CD4-positive, alpha-beta T cell (primary cell): ENCODE measurements around the gene ZEB2. TPM values are rescaled to one million over a fixed set of nuclear protein-coding genes. Genes with fewer than 3 reads are reported as not detected.

Experiments
- ATAC-seq: fragments of 200-7000 bp; cut with Tn5 transposase; one replicate; pipeline ENCODE4 v1.10.0; 2022; ENCODE audit warnings: mild to moderate bottlenecking; ENCODE audit not compliant: poor library complexity
- CTCF ChIA-PET: fragments of 350-600 bp; sonication (Branson Sonifier 250); formaldehyde crosslinking; loops from one replicate; lab custom pipeline; 2021; ENCODE audit warnings: antibody characterized with exemption, inconsistent platforms; lab: Charles Lee
- POLR2A ChIA-PET: fragments of 350-600 bp; sonication (Branson Sonifier 250); formaldehyde crosslinking; loops from one replicate; lab custom pipeline; 2021; ENCODE audit warnings: antibody characterized with exemption, inconsistent platforms; lab: Charles Lee
- DNase-seq, 14 experiments: peaks; one replicate each; pipeline ENCODE4 v3.0.0-alpha.2; 2013 to 2020; ENCODE audit warnings: mixed read lengths in 2 of 14
- H3K27ac ChIP-seq, 2 donors: one replicate each; pipeline versions ENCODE4 v1.5.1 to v1.7.0; 2013; ENCODE audit warnings: low read length in 2 of 2, low read depth in 1 of 2, mild to moderate bottlenecking in 1 of 2
- H3K27me3 ChIP-seq, 2 experiments: 1 replicate in 1 of 2; 2 replicates in 1 of 2; pipeline versions ENCODE4 v1.6.1 to v1.7.0; 2013; ENCODE audit warnings: low read length in 2 of 2, control low read depth in 1 of 2, mild to moderate bottlenecking in 1 of 2, moderate library complexity in 1 of 2; ENCODE audit not compliant: insufficient read depth in 2 of 2, control insufficient read depth in 1 of 2
- H3K36me3 ChIP-seq: one replicate; pipeline ENCODE4 v1.6.1; 2013; ENCODE audit warnings: low read length, control low read depth; ENCODE audit not compliant: insufficient read depth
- H3K4me1 ChIP-seq: one replicate; pipeline ENCODE4 v1.6.1; 2013; ENCODE audit warnings: low read length, control low read depth; ENCODE audit not compliant: insufficient read depth
- H3K4me3 ChIP-seq: one replicate; pipeline ENCODE4 v1.5.1; 2013; ENCODE audit warnings: mild to moderate bottlenecking, low read length, moderate library complexity
- H3K9me3 ChIP-seq, 2 experiments: 1 replicate in 1 of 2; 2 replicates in 1 of 2; pipeline versions ENCODE4 v1.6.1 to v1.7.0; 2013; ENCODE audit warnings: low read length in 2 of 2, mild to moderate bottlenecking in 2 of 2, control low read depth in 1 of 2, moderate library complexity in 1 of 2; ENCODE audit not compliant: control insufficient read depth in 1 of 2, insufficient read depth in 1 of 2
- H3K27ac Mint-ChIP-seq: one replicate; pipeline ENCODE4 v1.8.0; 2020; ENCODE audit warnings: mixed read lengths
- H3K27me3 Mint-ChIP-seq: one replicate; pipeline ENCODE4 v1.8.0; 2021; ENCODE audit warnings: mixed read lengths
- H3K36me3 Mint-ChIP-seq: one replicate; pipeline ENCODE4 v1.8.0; 2021; ENCODE audit warnings: low read depth, mixed read lengths
- H3K4me1 Mint-ChIP-seq: one replicate; pipeline ENCODE4 v1.8.0; 2021; ENCODE audit warnings: low read depth, mixed read lengths
- H3K4me3 Mint-ChIP-seq: one replicate; pipeline ENCODE4 v1.8.0; 2020; ENCODE audit warnings: mild to moderate bottlenecking, mixed read lengths
- H3K9me3 Mint-ChIP-seq: one replicate; pipeline ENCODE4 v1.8.0; 2020; ENCODE audit warnings: mixed read lengths
- intact Hi-C, 2 experiments: fragments of 100-400 bp; cut with DNase I in 1 of 2; cut with micrococcal nuclease in 1 of 2; formaldehyde crosslinking; loops; one replicate each; pipeline versions ENCODE4 v1.15.1 to v1.9.0; 2023 to 2025; cut with DNase I, micrococcal nuclease
- total RNA-seq, 174 experiments: library from RNA in 2 of 174; stranded (reverse) in 2 of 174; gene quantifications; one replicate each; pipeline ENCODE4 v1.2.3 and lab custom pipeline; 2021 to 2026
- TF ChIP-seq, protein P1 (sequence below): fragments of 200-600 bp; IDR thresholded peaks from one replicate; pipeline ENCODE4 v1.8.0; 2022; ENCODE audit warnings: antibody characterized with exemption, mild to moderate bottlenecking

The ZEB2 gene
- total RNA-seq, 2 experiments from 2014 or later = 12.3 to 13.4 TPM

DNA sequence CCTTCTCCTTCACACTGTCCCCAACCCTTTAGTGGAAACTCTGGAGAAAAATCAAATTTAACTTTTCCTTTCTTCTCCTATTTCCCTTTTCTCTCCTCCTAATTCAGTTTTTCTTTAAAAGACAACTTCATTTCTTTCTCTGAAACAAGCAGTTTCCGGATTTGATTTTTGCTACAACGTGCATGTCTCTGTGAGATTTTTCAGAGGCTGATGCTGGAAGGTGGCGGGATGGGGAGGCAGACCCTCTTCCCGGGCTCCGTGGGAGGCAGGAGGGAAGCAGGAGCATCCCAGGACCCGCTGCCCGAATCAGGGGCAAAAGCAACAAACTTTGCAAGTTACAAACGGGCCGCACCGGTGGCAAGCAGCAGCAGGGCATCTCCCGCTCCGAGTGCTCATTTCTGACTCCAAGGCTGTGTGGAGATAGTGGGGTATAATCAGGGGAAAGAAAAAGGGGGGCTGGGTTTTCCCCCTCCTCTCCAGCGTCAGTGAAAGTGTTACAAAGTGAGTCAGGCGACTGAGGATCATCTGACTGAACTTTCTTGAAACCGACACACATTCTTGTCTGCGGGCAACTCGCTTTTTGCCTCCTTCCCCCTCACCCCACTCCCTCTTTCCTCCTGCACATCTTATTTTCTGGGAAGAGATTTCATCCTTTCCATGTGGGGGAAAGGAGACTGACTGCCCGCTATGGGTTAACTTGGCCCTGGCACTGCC lies 6.4 kb downstream of the ZEB2 start:
- Mint-ChIP-seq H3K9me3 (no peaks in the 10 kb centered on the region), H3K36me3 (peaks cover 5% of the 10 kb centered on the region), H3K4me3 (no peak overlapping the region), H3K27ac (no peak overlapping the region), H3K4me1 (peaks cover 6% of the 10 kb centered on the region), H3K27me3 (peaks cover 64% of the 10 kb centered on the region)
- ATAC-seq (no peak), DNase-seq (peak in 2 of 14 experiments; percentile 49 to 57)
- POLR2A ChIA-PET = no interaction called here
- peak overlapping the region; percentile 59 for H3K4me3 ChIP-seq
- CTCF ChIA-PET = no interaction called here
- TF ChIP-seq, protein P1, sequence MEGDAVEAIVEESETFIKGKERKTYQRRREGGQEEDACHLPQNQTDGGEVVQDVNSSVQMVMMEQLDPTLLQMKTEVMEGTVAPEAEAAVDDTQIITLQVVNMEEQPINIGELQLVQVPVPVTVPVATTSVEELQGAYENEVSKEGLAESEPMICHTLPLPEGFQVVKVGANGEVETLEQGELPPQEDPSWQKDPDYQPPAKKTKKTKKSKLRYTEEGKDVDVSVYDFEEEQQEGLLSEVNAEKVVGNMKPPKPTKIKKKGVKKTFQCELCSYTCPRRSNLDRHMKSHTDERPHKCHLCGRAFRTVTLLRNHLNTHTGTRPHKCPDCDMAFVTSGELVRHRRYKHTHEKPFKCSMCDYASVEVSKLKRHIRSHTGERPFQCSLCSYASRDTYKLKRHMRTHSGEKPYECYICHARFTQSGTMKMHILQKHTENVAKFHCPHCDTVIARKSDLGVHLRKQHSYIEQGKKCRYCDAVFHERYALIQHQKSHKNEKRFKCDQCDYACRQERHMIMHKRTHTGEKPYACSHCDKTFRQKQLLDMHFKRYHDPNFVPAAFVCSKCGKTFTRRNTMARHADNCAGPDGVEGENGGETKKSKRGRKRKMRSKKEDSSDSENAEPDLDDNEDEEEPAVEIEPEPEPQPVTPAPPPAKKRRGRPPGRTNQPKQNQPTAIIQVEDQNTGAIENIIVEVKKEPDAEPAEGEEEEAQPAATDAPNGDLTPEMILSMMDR = no peak
- intact Hi-C loops = loop anchor here (10.0 kb wide), 2 partner anchors 179 to 329 kb away; a partner anchor contains a TSS
- no peaks in the 10 kb centered on the region for H3K36me3 ChIP-seq
- no peaks in the 10 kb centered on the region for H3K9me3 ChIP-seq
- peaks cover 28% of the 10 kb centered on the region for H3K4me1 ChIP-seq
- H3K27me3 ChIP-seq = peaks cover 28 to 52% of the 10 kb centered on the region in 2 experiments
- H3K27ac ChIP-seq = no peak overlapping the region

DNA sequence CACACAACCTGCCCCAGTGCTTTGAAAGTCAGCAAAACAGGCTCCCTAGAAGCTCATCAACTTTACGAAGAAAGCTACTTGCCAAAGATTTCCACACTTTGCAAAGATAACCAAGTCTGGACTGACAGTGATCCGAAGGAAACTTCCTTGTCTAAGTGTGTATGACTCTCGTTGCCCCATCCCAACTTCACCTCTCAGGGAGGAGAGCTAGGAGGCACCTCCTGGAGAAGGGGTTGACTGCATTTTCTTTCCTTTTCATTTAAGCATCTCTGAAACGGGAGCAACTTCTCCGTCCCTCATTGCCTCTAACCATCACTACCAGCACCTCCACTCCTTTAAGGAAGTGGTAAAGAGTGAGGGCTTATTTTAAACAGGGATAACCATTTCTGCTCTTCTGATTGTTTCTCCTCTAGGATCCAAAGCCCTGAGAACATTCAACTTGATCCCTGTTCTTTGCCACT lies 7.0 kb downstream of the ZEB2 start:
- peaks cover 6% of the 10 kb centered on the region for H3K4me1 Mint-ChIP-seq
- Histone ChIP-seq H3K27me3 (peaks cover 22 to 46% of the 10 kb centered on the region in 2 experiments), H3K4me1 (peaks cover 22% of the 10 kb centered on the region), H3K27ac (no peak overlapping the region), H3K9me3 (no peaks in the 10 kb centered on the region), H3K4me3 (peak overlapping the region; percentile 59), H3K36me3 (no peaks in the 10 kb centered on the region)
- ATAC-seq (no peak), DNase-seq (no peak)
- TF ChIP-seq, protein P1 = no peak
- ChIA-PET POLR2A (no interaction called here), CTCF (no interaction called here)
- H3K4me3 Mint-ChIP-seq = no peak overlapping the region
- intact Hi-C loops = loop anchor here (10.0 kb wide), 2 partner anchors 178 to 328 kb away; a partner anchor contains a TSS
- H3K9me3 Mint-ChIP-seq = no peaks in the 10 kb centered on the region
- no peak overlapping the region for H3K27ac Mint-ChIP-seq
- peaks cover 68% of the 10 kb centered on the region for H3K27me3 Mint-ChIP-seq
- peaks cover 5% of the 10 kb centered on the region for H3K36me3 Mint-ChIP-seq

- Mint-ChIP-seq H3K27me3 (peaks cover 70% of the 10 kb centered on the region), H3K9me3 (no peaks in the 10 kb centered on the region), H3K4me3 (no peak overlapping the region), H3K36me3 (peaks cover 5% of the 10 kb centered on the region), H3K4me1 (peaks cover 6% of the 10 kb centered on the region), H3K27ac (no peak overlapping the region)
- Histone ChIP-seq H3K27me3 (peaks cover 18 to 41% of the 10 kb centered on the region in 2 experiments), H3K4me3 (no peak overlapping the region), H3K4me1 (peaks cover 17% of the 10 kb centered on the region), H3K36me3 (no peaks in the 10 kb centered on the region), H3K27ac (no peak overlapping the region), H3K9me3 (no peaks in the 10 kb centered on the region)
- intact Hi-C loops = loop anchor here (10.0 kb wide), 2 partner anchors 178 to 328 kb away; a partner anchor contains a TSS
- DNase-seq = no peak
- ChIA-PET POLR2A (no interaction called here), CTCF (no interaction called here)
- no peak for ATAC-seq
- TF ChIP-seq, protein P1 = no peak
These were observed 7.4 kb downstream of the ZEB2 start for GRCh38 chr2:144512470-144512869.
